SU-DHL-6 (cell line): ENCODE measurements around the gene AGAP5.

Source experiments
- H2AFZ ChIP-seq: fragments of 200-600 bp; sonication (generic); 2 replicates; pipeline ENCODE4 v1.6.1; 2014; ENCODE audit warnings: low read depth, mild to moderate bottlenecking, moderate library complexity, mixed read lengths, antibody characterized with exemption, low read length; ENCODE audit not compliant: severe bottlenecking
- H3F3A ChIP-seq: fragments of 200-600 bp; shearing (Covaris generic); 2 replicates; pipeline ENCODE4 v1.6.0; 2016; ENCODE audit warnings: antibody characterized with exemption, mild to moderate bottlenecking; ENCODE audit not compliant: insufficient read depth
- H3K27ac ChIP-seq: fragments of 200-600 bp; sonication (generic); 2 replicates; pipeline ENCODE4 v1.5.1; 2016; ENCODE audit warnings: low read depth, mild to moderate bottlenecking, low read length, moderate library complexity, mixed read lengths
- H3K27me3 ChIP-seq: fragments of 200-600 bp; sonication (generic), shearing (Covaris generic); 2 replicates; pipeline ENCODE4 v1.6.0; 2014; ENCODE audit warnings: mild to moderate bottlenecking, low read length
- H3K36me3 ChIP-seq: fragments of 200-600 bp; sonication (generic); 2 replicates; pipeline ENCODE4 v1.6.1; 2014; ENCODE audit warnings: mild to moderate bottlenecking, low read length, mixed read lengths
- H3K4me2 ChIP-seq: fragments of 300-600, 200-600 bp; shearing (Covaris generic), sonication (generic); 2 replicates; pipeline ENCODE4 v1.6.0; 2014; ENCODE audit warnings: low read length, low read depth, mild to moderate bottlenecking; ENCODE audit not compliant: poor library complexity, severe bottlenecking
- H3K4me3 ChIP-seq: fragments of 200-600 bp; sonication (generic); 2 replicates; pipeline ENCODE4 v1.5.1; 2014; ENCODE audit warnings: antibody characterized with exemption, low read length, mild to moderate bottlenecking, mixed read lengths; ENCODE audit not compliant: insufficient read depth, poor library complexity, severe bottlenecking
- H3K79me2 ChIP-seq: fragments of 200-600 bp; sonication (generic); 2 replicates; pipeline ENCODE4 v1.6.1; 2014; ENCODE audit warnings: mild to moderate bottlenecking, low read length, moderate library complexity; ENCODE audit not compliant: insufficient read depth
- H3K9ac ChIP-seq: fragments of 200-600 bp; sonication (generic); 2 replicates; pipeline ENCODE4 v1.7.0; 2014; ENCODE audit warnings: mild to moderate bottlenecking, low read length
- H3K9me2 ChIP-seq: fragments of 200-600 bp; sonication (generic); replicated peaks from 2 replicates; pipeline ENCODE4 v1.6.1; 2014; ENCODE audit warnings: low read length; ENCODE audit not compliant: insufficient read depth
- H3K9me3 ChIP-seq: fragments of 200-600 bp; sonication (generic); 2 replicates; pipeline ENCODE4 v1.6.1; 2014; ENCODE audit warnings: low read length, mixed read lengths; ENCODE audit not compliant: insufficient read depth
- H4K20me1 ChIP-seq: fragments of 200-600 bp; sonication (generic); 2 replicates; pipeline ENCODE4 v1.6.1; 2014; ENCODE audit warnings: low read depth, mild to moderate bottlenecking, antibody characterized with exemption, low read length, moderate library complexity, mixed read lengths
- EZH2phosphoT487 ChIP-seq: fragments of 200-600 bp; sonication (generic), shearing (Covaris generic); conservative IDR thresholded peaks from 2 replicates; pipeline ENCODE4 v1.6.1; 2018; ENCODE audit warnings: mild to moderate bottlenecking, antibody characterized with exemption, low read length, moderate library complexity, mixed read lengths
- TF ChIP-seq, protein P1 (sequence below): fragments of 200-600 bp; sonication (generic); IDR thresholded peaks from one replicate; pipeline ENCODE4 v1.5.1; 2017; ENCODE audit warnings: antibody characterized with exemption, mild to moderate bottlenecking, low read length, moderate library complexity; ENCODE audit not compliant: insufficient read depth, poor library complexity, severe bottlenecking

AGAP5 gene

DNA sequence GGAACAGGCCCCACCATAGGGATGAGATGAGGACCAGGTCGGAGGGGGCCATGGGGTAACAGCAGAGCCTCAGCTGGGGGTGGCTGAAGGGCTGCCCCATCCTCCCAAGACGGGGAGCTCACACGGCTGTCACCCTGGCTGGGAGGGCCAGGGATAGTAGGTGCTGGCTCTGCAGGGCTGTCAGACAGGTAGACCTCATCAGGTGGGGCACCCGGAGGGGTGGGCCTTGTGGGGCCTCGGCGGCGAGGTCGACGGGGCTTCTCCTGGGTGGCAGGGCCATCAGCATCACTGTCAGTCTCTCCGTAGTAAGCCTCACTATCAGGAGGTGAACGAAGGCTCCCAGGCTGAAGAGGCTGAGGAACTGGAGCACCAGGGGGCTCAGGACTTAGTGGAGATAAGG lies 44.7 kb downstream of the AGAP5 start:
- Histone ChIP-seq H3K4me2 (no peak overlapping the region), H3K9me2 (no peaks in the 10 kb centered on the region), H3K27me3 (no peaks in the 10 kb centered on the region), H3K4me3 (no peak overlapping the region), H3K9me3 (no peaks in the 10 kb centered on the region), H4K20me1 (no peaks in the 10 kb centered on the region), H3F3A (no peaks in the 10 kb centered on the region), H3K36me3 (no peaks in the 10 kb centered on the region), H2AFZ (no peak overlapping the region), H3K79me2 (no peaks in the 10 kb centered on the region), H3K9ac (no peak overlapping the region), H3K27ac (no peak overlapping the region)
- no peak for TF ChIP-seq EZH2phosphoT487
- TF ChIP-seq, protein P1, sequence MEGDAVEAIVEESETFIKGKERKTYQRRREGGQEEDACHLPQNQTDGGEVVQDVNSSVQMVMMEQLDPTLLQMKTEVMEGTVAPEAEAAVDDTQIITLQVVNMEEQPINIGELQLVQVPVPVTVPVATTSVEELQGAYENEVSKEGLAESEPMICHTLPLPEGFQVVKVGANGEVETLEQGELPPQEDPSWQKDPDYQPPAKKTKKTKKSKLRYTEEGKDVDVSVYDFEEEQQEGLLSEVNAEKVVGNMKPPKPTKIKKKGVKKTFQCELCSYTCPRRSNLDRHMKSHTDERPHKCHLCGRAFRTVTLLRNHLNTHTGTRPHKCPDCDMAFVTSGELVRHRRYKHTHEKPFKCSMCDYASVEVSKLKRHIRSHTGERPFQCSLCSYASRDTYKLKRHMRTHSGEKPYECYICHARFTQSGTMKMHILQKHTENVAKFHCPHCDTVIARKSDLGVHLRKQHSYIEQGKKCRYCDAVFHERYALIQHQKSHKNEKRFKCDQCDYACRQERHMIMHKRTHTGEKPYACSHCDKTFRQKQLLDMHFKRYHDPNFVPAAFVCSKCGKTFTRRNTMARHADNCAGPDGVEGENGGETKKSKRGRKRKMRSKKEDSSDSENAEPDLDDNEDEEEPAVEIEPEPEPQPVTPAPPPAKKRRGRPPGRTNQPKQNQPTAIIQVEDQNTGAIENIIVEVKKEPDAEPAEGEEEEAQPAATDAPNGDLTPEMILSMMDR: no peak

DNA sequence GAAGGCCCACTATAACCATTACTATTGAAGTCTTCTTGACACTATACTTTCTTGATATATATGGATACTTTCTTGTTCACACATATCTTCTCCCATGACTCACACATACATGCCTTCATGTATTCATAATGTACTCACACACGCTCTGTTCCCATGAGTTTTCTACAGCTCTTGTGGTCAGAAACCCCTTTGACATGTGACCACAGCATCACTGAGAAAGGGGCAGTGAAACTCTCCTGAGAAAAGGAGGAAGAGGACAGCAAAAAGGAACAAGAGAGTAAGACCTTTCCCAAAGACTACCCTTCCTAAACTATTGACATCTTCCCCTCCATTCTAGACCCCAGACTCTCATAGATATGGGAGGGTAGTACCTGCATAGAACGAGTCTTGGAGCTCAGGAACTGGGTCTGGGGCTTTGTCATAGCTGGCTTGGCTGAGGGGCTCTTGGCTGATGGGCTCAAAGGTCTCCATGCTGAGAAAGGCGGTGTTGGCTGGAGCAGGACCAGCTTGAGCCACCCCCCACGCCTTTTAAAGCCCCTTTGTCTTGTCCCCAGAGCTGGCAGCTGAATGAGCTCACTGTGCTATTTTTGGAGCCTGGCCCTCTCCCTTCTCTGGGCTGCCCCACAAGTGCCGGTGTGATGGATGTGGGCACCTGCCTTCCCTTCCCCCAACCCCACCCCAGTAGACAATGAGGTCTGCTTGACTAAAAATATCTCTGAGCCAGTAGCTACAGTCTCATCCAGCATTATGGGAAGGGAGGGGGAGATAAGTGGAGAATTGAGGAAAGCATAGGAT lies 47.2 kb downstream of the AGAP5 start:
- no peaks in the 10 kb centered on the region for H3K36me3 ChIP-seq
- no peak overlapping the region for H3K27ac ChIP-seq
- H3K79me2 ChIP-seq: no peaks in the 10 kb centered on the region
- no peak overlapping the region for H3K4me2 ChIP-seq
- TF ChIP-seq EZH2phosphoT487: no peak
- TF ChIP-seq, protein P1: no peak
- H2AFZ ChIP-seq: no peak overlapping the region
- no peaks in the 10 kb centered on the region for H3F3A ChIP-seq
- H4K20me1 ChIP-seq: no peaks in the 10 kb centered on the region
- no peak overlapping the region for H3K4me3 ChIP-seq
- no peaks in the 10 kb centered on the region for H3K27me3 ChIP-seq
- no peak overlapping the region for H3K9ac ChIP-seq
- H3K9me3 ChIP-seq: no peaks in the 10 kb centered on the region
- H3K9me2 ChIP-seq: no peaks in the 10 kb centered on the region

DNA sequence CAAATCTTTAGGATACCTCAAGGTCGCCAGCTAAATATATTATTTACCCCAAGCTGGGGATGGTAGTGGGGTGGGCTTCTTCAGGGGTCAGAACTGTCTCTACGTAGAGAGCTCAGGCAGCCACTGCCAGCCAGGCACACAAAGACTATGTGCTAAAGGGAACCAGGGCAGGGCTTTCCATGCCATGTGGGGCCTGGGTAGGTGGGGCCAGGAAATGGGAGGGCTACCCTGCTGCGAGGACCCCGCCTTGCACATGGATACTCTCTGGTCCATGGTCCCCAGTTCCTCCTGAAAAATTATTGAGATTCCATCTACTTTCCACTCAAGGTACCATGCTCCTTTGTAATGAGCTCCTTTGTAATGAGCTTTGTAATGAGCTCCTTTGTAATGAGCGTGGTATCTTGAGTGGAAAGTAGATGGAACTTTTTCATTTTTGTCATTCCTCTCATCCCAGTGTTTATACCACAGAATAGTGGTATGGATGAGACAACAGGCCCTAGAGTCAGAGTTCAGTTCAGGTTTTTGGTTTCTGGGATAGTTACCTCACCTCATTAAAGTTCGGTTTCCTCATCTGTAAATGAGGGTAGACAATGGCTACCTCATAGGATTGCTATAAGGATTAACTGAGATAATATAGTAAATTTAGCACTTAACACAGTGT lies 47.9 kb downstream of the AGAP5 start:
- H3K9ac ChIP-seq: no peak overlapping the region
- TF ChIP-seq, protein P1: no peak
- no peak for TF ChIP-seq EZH2phosphoT487
- no peaks in the 10 kb centered on the region for H4K20me1 ChIP-seq
- no peak overlapping the region for H2AFZ ChIP-seq
- no peak overlapping the region for H3K27ac ChIP-seq
- no peaks in the 10 kb centered on the region for H3K36me3 ChIP-seq
- no peaks in the 10 kb centered on the region for H3K27me3 ChIP-seq
- no peak overlapping the region for H3K4me2 ChIP-seq
- H3K79me2 ChIP-seq: no peaks in the 10 kb centered on the region
- H3K9me3 ChIP-seq: no peaks in the 10 kb centered on the region
- no peaks in the 10 kb centered on the region for H3F3A ChIP-seq
- no peak overlapping the region for H3K4me3 ChIP-seq
- no peaks in the 10 kb centered on the region for H3K9me2 ChIP-seq
